Stromal cell of bone marrow (primary cell): ENCODE measurements around the gene TPPP3.

Source experiments
- DNase-seq: peaks from one replicate; pipeline ENCODE4 v3.0.0-alpha.2; 2012; ENCODE audit warnings: low read depth

TPPP3 gene

DNA sequence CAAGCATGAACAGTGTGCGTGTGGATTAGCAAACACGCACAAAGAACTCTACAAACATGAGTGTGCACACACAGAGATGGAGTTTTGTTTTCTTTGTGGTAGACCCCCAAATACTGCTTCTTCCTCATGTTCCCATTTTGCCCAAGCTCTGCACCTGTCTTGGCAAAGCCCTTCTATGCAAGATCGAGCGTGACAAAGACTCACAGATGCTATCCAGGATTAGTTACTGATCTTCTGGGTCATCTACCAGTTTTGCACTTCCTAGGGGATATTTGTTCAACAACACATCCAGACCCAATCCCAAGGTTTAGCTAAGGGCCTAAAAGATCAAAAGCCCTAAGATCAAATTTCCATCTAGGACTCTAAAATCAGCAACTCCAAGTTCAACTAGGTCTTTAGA lies 50.7 kb downstream of the TPPP3 start:
- no peak for DNase-seq

DNA sequence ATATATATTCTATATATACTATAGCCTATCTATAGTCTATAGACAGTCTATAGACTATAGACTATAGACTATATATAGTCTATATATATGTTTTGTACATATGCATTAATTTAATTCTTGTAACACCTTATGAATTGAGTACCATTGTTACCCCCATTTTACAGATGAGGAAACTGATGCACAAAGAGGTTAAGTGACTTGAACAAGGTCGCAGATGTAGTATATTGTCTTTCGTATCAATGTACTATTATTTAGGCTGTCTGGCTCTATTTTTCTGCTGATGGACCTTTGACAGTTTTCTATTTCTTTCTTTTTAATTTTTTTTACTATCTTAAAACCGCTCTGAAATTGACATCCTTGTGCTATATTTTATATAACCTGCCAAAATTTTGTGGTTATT lies 52.0 kb downstream of the TPPP3 start:
- no peak for DNase-seq
